HepG2 (cell line): ENCODE results near the gene NUTF2. TPM values are rescaled to one million over a fixed set of nuclear protein-coding genes. Genes with fewer than 3 reads are reported as not detected.
A peak's percentile ranks its signal among the peaks of the same experiment; 100 is the strongest.

Source experiments
- ASH2L ChIP-seq: fragments of 300-600, 200-600 bp; sonication (generic); IDR thresholded peaks from 2 replicates; pipeline ENCODE4 v1.7.0; 2017; ENCODE audit warnings: low read depth, mild to moderate bottlenecking, moderate library complexity, mixed read lengths, low read length; ENCODE audit not compliant: insufficient read length
- EP300 ChIP-seq, 3 experiments: sonication (generic) in 1 of 3; formaldehyde crosslinking in 1 of 3; IDR thresholded peaks; 2 replicates each; pipeline versions ENCODE4 v1.5.1 to v1.6.1; 2011 to 2020; ENCODE audit warnings: low read depth in 2 of 3, low read length in 2 of 3, borderline replicate concordance in 1 of 3, improper control_type of control experiment in 1 of 3, mild to moderate bottlenecking in 1 of 3, missing genetic modification reagents in 1 of 3, moderate library complexity in 1 of 3
- HMG20A ChIP-seq: IDR thresholded peaks from 2 replicates; pipeline ENCODE4 v1.6.1; 2016; ENCODE audit warnings: borderline replicate concordance
- HNRNPH1 ChIP-seq: fragments of 200-400 bp; formaldehyde crosslinking; optimal IDR thresholded peaks from 2 replicates; pipeline ENCODE3; 2017; ENCODE audit warnings: mild to moderate bottlenecking, low read depth, low read length
- IKZF1 ChIP-seq: fragments of 450-650 bp; IDR thresholded peaks from 2 replicates; pipeline ENCODE4 v1.7.1; 2016
- PRPF4 ChIP-seq: fragments of 200-400 bp; formaldehyde crosslinking; IDR thresholded peaks from 2 replicates; pipeline ENCODE4 v1.6.1; 2016; ENCODE audit warnings: low read length, low read depth; ENCODE audit not compliant: poor library complexity, severe bottlenecking
- RBM22 ChIP-seq: fragments of 200-400 bp; formaldehyde crosslinking; optimal IDR thresholded peaks from 2 replicates; pipeline ENCODE3; 2017; ENCODE audit warnings: mild to moderate bottlenecking, low read length, moderate library complexity
- TAF1 ChIP-seq: sonication (generic); formaldehyde crosslinking; IDR thresholded peaks from 2 replicates; pipeline ENCODE4 v1.4.0; 2020; ENCODE audit warnings: missing genetic modification reagents
- TEAD3 ChIP-seq: optimal IDR thresholded peaks from 2 replicates; pipeline ENCODE3; 2016; ENCODE audit warnings: borderline replicate concordance
- ZBTB21 ChIP-seq: sonication (generic); formaldehyde crosslinking; IDR thresholded peaks from 2 replicates; pipeline ENCODE4 v1.4.0; 2020; ENCODE audit warnings: missing genetic modification reagents
- ZBTB34 ChIP-seq: sonication (generic); formaldehyde crosslinking; IDR thresholded peaks from 2 replicates; pipeline ENCODE4 v1.8.0; 2022; ENCODE audit warnings: mild to moderate bottlenecking, missing genetic modification reagents
- ZNF260 ChIP-seq: sonication (generic); formaldehyde crosslinking; IDR thresholded peaks from 2 replicates; pipeline ENCODE4 v1.4.0; 2020; ENCODE audit warnings: missing genetic modification reagents, low read depth, mild to moderate bottlenecking, borderline replicate concordance
- ZNF615 ChIP-seq: sonication (generic); formaldehyde crosslinking; IDR thresholded peaks from 2 replicates; pipeline ENCODE4 v1.5.0; 2020; ENCODE audit warnings: mild to moderate bottlenecking, missing genetic modification reagents, borderline replicate concordance
- ZNF782 ChIP-seq: sonication (generic); formaldehyde crosslinking; IDR thresholded peaks from 2 replicates; pipeline ENCODE4 v1.4.0; 2020; ENCODE audit warnings: missing genetic modification reagents, mild to moderate bottlenecking, borderline replicate concordance
- ZNF839 ChIP-seq: sonication (generic); formaldehyde crosslinking; IDR thresholded peaks from 2 replicates; pipeline ENCODE4 v1.4.0; 2020; ENCODE audit warnings: missing genetic modification reagents, mild to moderate bottlenecking, borderline replicate concordance
- ZNF878 ChIP-seq: sonication (generic); formaldehyde crosslinking; IDR thresholded peaks from 2 replicates; pipeline ENCODE4 v1.8.1; 2023; ENCODE audit warnings: mild to moderate bottlenecking, missing genetic modification reagents, moderate library complexity
- ZSCAN12 ChIP-seq: sonication (generic); formaldehyde crosslinking; IDR thresholded peaks from 2 replicates; pipeline ENCODE4 v1.9.0; 2021; ENCODE audit warnings: mild to moderate bottlenecking, missing genetic modification reagents
- polyA plus RNA-seq, 8 experiments: library from polyadenylated mRNA; depleted of rRNA in 3 of 8; stranded (reverse) in 7 of 8; unstranded in 1 of 8; fragments of >200 nt; fragmentation: Illumina TruSeq in 4 of 8; extraction: Trizol in 4 of 8; gene quantifications; 2 replicates each; pipeline versions ENCODE4 v1.2.1 to v1.2.3, GENCODE V29; 2011 to 2016; ENCODE audit warnings: low read depth in 4 of 8, missing spikeins in 1 of 8, mixed read lengths in 1 of 8; ENCODE audit not compliant: insufficient read depth in 1 of 8
- total RNA-seq, 5 experiments: library from RNA; depleted of rRNA; stranded (reverse); fragments of >200 nt; fragmentation: Illumina TruSeq; extraction: Trizol; gene quantifications; 2 replicates each; pipeline ENCODE4 v1.2.3, GENCODE V29; 2016; ENCODE audit warnings: low read depth in 1 of 5
- TF ChIP-seq, protein P1 (sequence below): sonication (generic); formaldehyde crosslinking; IDR thresholded peaks from one replicate; pipeline ENCODE4 v1.5.1; 2020; ENCODE audit warnings: mild to moderate bottlenecking, missing genetic modification reagents; ENCODE audit errors: not compliant biosample characterization
- TF ChIP-seq, protein P2 (sequence below): sonication (generic); formaldehyde crosslinking; IDR thresholded peaks from 2 replicates; pipeline ENCODE4 v1.8.1; 2023; ENCODE audit warnings: missing genetic modification reagents, inconsistent platforms, borderline replicate concordance

The NUTF2 gene
- total and polyA plus RNA-seq, 2 of the 13 experiments (the other 11 are each of a cell fraction or from before 2014, with no cell fraction given): 168 to 214 TPM

- no peak for TF ChIP-seq ZBTB21 (CRISPR knock-in tag)
- TF ChIP-seq ZNF782: no peak
- no peak; the same call in 1 of the 2 replicates for TF ChIP-seq HMG20A (CRISPR knock-in tag)
- TF ChIP-seq ZNF260 (CRISPR knock-in tag): no peak
- no peak for TF ChIP-seq IKZF1
- no peak for TF ChIP-seq ZSCAN12 (CRISPR knock-in tag)
- no peak for TF ChIP-seq TAF1
- no peak for TF ChIP-seq PRPF4
- TF ChIP-seq ASH2L: peak; percentile 63
- peak; percentile 77 to 83; a peak in 3 of 4 replicates for TF ChIP-seq EP300 (IDR thresholded peaks at IDR 0.05; ENCODE audit: low read depth in 2 of 2, low read length in 2 of 2)
- peak; percentile 57; the same call in 1 of the 2 replicates for TF ChIP-seq EP300 (CRISPR knock-in tag; IDR thresholded peaks at IDR 0.05; ENCODE audit: borderline replicate concordance)
- no peak for TF ChIP-seq HNRNPH1
- TF ChIP-seq ZNF839 (CRISPR knock-in tag): no peak
- no peak for TF ChIP-seq ZNF615
- TF ChIP-seq, protein P1, sequence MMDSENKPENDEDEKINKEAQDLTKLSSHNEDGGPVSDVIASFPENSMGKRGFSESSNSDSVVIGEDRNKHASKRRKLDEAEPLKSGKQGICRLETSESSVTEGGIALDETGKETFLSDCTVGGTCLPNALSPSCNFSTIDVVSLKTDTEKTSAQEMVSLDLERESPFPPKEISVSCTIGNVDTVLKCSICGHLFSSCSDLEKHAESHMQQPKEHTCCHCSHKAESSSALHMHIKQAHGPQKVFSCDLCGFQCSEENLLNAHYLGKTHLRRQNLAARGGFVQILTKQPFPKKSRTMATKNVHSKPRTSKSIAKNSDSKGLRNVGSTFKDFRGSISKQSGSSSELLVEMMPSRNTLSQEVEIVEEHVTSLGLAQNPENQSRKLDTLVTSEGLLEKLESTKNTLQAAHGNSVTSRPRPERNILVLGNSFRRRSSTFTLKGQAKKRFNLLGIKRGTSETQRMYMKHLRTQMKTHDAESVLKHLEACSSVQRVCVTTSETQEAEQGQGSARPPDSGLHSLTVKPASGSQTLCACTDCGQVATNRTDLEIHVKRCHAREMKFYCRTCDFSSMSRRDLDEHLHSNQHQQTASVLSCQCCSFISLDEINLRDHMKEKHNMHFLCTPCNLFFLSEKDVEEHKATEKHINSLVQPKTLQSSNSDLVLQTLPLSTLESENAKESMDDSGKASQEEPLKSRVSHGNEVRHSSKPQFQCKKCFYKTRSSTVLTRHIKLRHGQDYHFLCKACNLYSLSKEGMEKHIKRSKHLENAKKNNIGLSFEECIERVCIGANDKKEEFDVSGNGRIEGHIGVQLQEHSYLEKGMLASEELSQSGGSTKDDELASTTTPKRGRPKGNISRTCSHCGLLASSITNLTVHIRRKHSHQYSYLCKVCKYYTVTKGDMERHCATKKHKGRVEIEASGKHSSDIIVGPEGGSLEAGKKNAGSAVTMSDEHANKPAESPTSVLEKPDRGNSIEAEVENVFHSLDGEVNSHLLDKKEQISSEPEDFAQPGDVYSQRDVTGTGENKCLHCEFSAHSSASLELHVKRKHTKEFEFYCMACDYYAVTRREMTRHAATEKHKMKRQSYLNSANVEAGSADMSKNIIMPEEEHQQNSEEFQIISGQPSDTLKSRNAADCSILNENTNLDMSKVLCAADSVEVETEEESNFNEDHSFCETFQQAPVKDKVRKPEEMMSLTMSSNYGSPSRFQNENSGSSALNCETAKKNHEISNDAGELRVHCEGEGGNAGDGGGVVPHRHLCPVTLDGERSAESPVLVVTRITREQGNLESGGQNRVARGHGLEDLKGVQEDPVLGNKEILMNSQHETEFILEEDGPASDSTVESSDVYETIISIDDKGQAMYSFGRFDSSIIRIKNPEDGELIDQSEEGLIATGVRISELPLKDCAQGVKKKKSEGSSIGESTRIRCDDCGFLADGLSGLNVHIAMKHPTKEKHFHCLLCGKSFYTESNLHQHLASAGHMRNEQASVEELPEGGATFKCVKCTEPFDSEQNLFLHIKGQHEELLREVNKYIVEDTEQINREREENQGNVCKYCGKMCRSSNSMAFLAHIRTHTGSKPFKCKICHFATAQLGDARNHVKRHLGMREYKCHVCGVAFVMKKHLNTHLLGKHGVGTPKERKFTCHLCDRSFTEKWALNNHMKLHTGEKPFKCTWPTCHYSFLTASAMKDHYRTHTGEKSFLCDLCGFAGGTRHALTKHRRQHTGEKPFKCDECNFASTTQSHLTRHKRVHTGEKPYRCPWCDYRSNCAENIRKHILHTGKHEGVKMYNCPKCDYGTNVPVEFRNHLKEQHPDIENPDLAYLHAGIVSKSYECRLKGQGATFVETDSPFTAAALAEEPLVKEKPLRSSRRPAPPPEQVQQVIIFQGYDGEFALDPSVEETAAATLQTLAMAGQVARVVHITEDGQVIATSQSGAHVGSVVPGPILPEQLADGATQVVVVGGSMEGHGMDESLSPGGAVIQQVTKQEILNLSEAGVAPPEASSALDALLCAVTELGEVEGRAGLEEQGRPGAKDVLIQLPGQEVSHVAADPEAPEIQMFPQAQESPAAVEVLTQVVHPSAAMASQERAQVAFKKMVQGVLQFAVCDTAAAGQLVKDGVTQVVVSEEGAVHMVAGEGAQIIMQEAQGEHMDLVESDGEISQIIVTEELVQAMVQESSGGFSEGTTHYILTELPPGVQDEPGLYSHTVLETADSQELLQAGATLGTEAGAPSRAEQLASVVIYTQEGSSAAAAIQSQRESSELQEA (CRISPR knock-in tag): no peak
- peak; percentile 73 for TF ChIP-seq TEAD3 (CRISPR knock-in tag)
- TF ChIP-seq ZBTB34 (CRISPR knock-in tag): no peak
- peak; percentile 89 for TF ChIP-seq RBM22
- TF ChIP-seq, protein P2, sequence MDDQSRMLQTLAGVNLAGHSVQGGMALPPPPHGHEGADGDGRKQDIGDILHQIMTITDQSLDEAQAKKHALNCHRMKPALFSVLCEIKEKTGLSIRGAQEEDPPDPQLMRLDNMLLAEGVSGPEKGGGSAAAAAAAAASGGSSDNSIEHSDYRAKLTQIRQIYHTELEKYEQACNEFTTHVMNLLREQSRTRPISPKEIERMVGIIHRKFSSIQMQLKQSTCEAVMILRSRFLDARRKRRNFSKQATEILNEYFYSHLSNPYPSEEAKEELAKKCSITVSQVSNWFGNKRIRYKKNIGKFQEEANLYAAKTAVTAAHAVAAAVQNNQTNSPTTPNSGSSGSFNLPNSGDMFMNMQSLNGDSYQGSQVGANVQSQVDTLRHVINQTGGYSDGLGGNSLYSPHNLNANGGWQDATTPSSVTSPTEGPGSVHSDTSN: no peak
- no peak for TF ChIP-seq ZNF878
These were observed 11.0 kb downstream of the NUTF2 start (continued) for GRCh38 chr16:67857547-67858233.
